GM19468 (cell line): ENCODE data around the gene EYS.
"Not testable (repeated sequence)": the region's sequence is repeated elsewhere in the genome, so short reads cannot be mapped to it uniquely, and the experiment has no call there.

Source experiments
- ATAC-seq: cut with Tn5 transposase; IDR thresholded peaks from one replicate; pipeline ENCODE4 v1.9.1; 2021; ENCODE audit warnings: mild to moderate bottlenecking, moderate library complexity, moderate number of reproducible peaks; ENCODE audit not compliant: unreplicated experiment; ENCODE audit errors: extremely low read depth

EYS gene

GRCh38 chr6:65117817-65118409 lies 589.1 kb downstream of the EYS start:
- no peak for ATAC-seq

GRCh38 chr6:65116326-65116725 lies 590.7 kb downstream of the EYS start:
- ATAC-seq: no peak

GRCh38 chr6:65113581-65113980 lies 593.4 kb downstream of the EYS start:
- ATAC-seq: no peak

GRCh38 chr6:65112435-65112834 lies 594.6 kb downstream of the EYS start:
- ATAC-seq: no peak

GRCh38 chr6:65110031-65110430 lies 597.0 kb downstream of the EYS start:
- ATAC-seq: no peak

GRCh38 chr6:65098349-65098748 lies 608.7 kb downstream of the EYS start:
- no peak for ATAC-seq

- ATAC-seq: no peak
These were observed 615.5 kb downstream of the EYS start for GRCh38 chr6:65091561-65091960.

GRCh38 chr6:65088575-65088974 lies 618.5 kb downstream of the EYS start:
- ATAC-seq: no peak

GRCh38 chr6:65081756-65082155 lies 625.3 kb downstream of the EYS start:
- no peak for ATAC-seq

GRCh38 chr6:65075705-65076230 lies 631.3 kb downstream of the EYS start:
- no peak for ATAC-seq

- no peak for ATAC-seq
These were observed 634.5 kb downstream of the EYS start for GRCh38 chr6:65072500-65072899.

GRCh38 chr6:65071480-65071879 lies 635.5 kb downstream of the EYS start:
- no peak for ATAC-seq

GRCh38 chr6:65064844-65065243 lies 642.2 kb downstream of the EYS start:
- ATAC-seq: no peak

GRCh38 chr6:65059568-65059967 lies 647.5 kb downstream of the EYS start:
- ATAC-seq: no peak

- no peak for ATAC-seq
These were observed 651.5 kb downstream of the EYS start for GRCh38 chr6:65055545-65055944.

- no peak for ATAC-seq
These were observed 654.4 kb downstream of the EYS start for GRCh38 chr6:65052626-65053025.

- ATAC-seq: no peak
These were observed 661.2 kb downstream of the EYS start for GRCh38 chr6:65045801-65046200.

- no peak for ATAC-seq
These were observed 693.0 kb downstream of the EYS start for GRCh38 chr6:65014006-65014405.

GRCh38 chr6:65006788-65007187 lies 700.2 kb downstream of the EYS start:
- ATAC-seq: no peak

GRCh38 chr6:65004283-65004682 lies 702.7 kb downstream of the EYS start:
- no peak for ATAC-seq

GRCh38 chr6:65002882-65003281 lies 704.1 kb downstream of the EYS start:
- ATAC-seq: not testable (repeated sequence)

- ATAC-seq: no peak
These were observed 706.2 kb downstream of the EYS start for GRCh38 chr6:65000815-65001214.
